Midbrain (tissue), 1 donor: ENCODE results near the gene CDC16.
"Not testable (repeated sequence)": the region's sequence is repeated elsewhere in the genome, so short reads cannot be mapped to it uniquely, and the experiment has no call there.

Source experiments
- DNase-seq: peaks from one replicate; lab custom pipeline; 2025; lab: John Stamatoyannopoulos, UW

The CDC16 gene

GRCh38 chr13:114228176-114228575 lies 6.5 kb upstream of the CDC16 start:
- no peak for DNase-seq

GRCh38 chr13:114229506-114229905 lies 5.2 kb upstream of the CDC16 start:
- DNase-seq: no peak

- no peak for DNase-seq
Observed at GRCh38 chr13:114230117-114230516, 4.6 kb upstream of the CDC16 start.

GRCh38 chr13:114230575-114230974 lies 4.1 kb upstream of the CDC16 start:
- DNase-seq: no peak

GRCh38 chr13:114231886-114232285 lies 2.8 kb upstream of the CDC16 start:
- DNase-seq: no peak

GRCh38 chr13:114234266-114234644 lies 442 bp upstream of the CDC16 start:
- DNase-seq: no peak

- no peak for DNase-seq
Observed at GRCh38 chr13:114235697-114236096, 1.0 kb downstream of the CDC16 start.

GRCh38 chr13:114236227-114236626 lies 1.5 kb downstream of the CDC16 start:
- no peak for DNase-seq

GRCh38 chr13:114237415-114238112 lies 2.9 kb downstream of the CDC16 start:
- no peak for DNase-seq

- no peak for DNase-seq
Observed at GRCh38 chr13:114241918-114242317, 7.2 kb downstream of the CDC16 start.

GRCh38 chr13:114243971-114244370 lies 9.3 kb downstream of the CDC16 start:
- DNase-seq: no peak

GRCh38 chr13:114244637-114245036 lies 9.9 kb downstream of the CDC16 start:
- DNase-seq: no peak

GRCh38 chr13:114248011-114248410 lies 13.3 kb downstream of the CDC16 start:
- no peak for DNase-seq

- no peak for DNase-seq
Observed at GRCh38 chr13:114249077-114249476, 14.4 kb downstream of the CDC16 start.

GRCh38 chr13:114251639-114252440 lies 17.1 kb downstream of the CDC16 start:
- not testable (repeated sequence) for DNase-seq

GRCh38 chr13:114256547-114256946 lies 21.9 kb downstream of the CDC16 start:
- DNase-seq: no peak

GRCh38 chr13:114257014-114257413 lies 22.3 kb downstream of the CDC16 start:
- no peak for DNase-seq

- DNase-seq: no peak
Observed at GRCh38 chr13:114258589-114258988, 23.9 kb downstream of the CDC16 start.

GRCh38 chr13:114259374-114259773 lies 24.7 kb downstream of the CDC16 start:
- DNase-seq: no peak

- no peak for DNase-seq
Observed at GRCh38 chr13:114259974-114260373, 25.3 kb downstream of the CDC16 start.

GRCh38 chr13:114260814-114261213 lies 26.1 kb downstream of the CDC16 start:
- no peak for DNase-seq

GRCh38 chr13:114261328-114261965 lies 26.8 kb downstream of the CDC16 start:
- DNase-seq: no peak

GRCh38 chr13:114263578-114263977 lies 28.9 kb downstream of the CDC16 start:
- no peak for DNase-seq
